Measurements from ENCODE around the gene GTF3C1.
"Not testable (repeated sequence)": the region's sequence is repeated elsewhere in the genome, so short reads cannot be mapped to it uniquely, and the experiment has no call there.

GTF3C1 gene

DNA sequence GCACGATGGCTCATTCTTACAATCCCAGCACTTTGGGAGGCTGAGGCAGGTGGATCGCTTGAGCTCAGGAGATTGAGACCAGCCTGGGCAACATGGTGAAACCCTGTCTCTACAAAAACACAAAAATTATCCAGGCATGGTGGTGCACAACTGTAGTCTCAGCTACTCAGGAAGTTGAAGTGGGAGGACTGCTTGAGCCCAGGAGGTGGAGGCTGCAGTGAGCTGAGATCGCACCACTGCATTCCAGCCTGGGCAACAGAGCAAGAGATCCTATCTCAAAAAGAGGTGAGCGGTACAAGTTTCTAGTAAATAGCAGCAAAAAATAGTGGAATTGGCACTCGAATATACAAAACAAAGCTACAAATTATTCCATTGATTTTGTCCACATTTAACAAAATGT lies 116.5 kb downstream of the GTF3C1 start:
- H3K4me1 ChIP-seq (ENCODE audit: control insufficient read depth, insufficient read depth, low read length, poor library complexity, severe bottlenecking) = peaks cover 18% of the 10 kb centered on the region
- WGBS, 2 experiments (ENCODE audit: insufficient coverage in 2 of 2) = 87 to 93% methylated on average over 2 to 4 of the region's 5 CpGs
- not testable (repeated sequence) for H3K9me3 ChIP-seq (ENCODE audit: control insufficient read depth, low read length); H3K27ac ChIP-seq (ENCODE audit: low read depth, low read length, severe bottlenecking); H3K36me3 ChIP-seq (ENCODE audit: control insufficient read depth, insufficient read depth, low read length); H3K4me3 ChIP-seq (ENCODE audit: extremely low read depth, insufficient read depth, low read length, poor library complexity, severe bottlenecking)

DNA sequence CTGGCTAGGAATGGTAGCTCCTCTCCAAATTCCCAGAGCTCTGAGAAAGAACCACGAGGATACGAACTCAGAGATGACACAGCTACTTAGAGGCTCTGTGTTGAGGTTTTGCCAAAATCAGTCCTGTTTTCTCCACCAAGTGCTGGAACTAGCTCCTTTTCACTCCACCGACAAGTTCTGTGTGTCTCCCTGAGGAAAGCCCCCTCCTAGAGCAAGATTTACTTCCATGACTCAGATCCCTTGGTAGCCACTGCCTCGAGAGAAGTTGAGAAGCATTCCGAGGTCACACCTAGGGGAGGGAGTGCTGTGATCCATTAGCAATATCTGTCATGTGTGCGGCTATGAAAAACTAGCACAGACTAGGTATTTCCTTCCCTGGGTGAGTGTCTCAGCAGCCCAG lies 117.2 kb downstream of the GTF3C1 start:
- Histone ChIP-seq H3K4me1 (ENCODE audit: control insufficient read depth, insufficient read depth, low read length, poor library complexity, severe bottlenecking) (peaks cover 18% of the 10 kb centered on the region), H3K9me3 (ENCODE audit: control insufficient read depth, low read length) (no peaks in the 10 kb centered on the region), H3K4me3 (ENCODE audit: extremely low read depth, insufficient read depth, low read length, poor library complexity, severe bottlenecking) (no peak overlapping the region), H3K27ac (ENCODE audit: low read depth, low read length, severe bottlenecking) (no peak overlapping the region), H3K36me3 (ENCODE audit: control insufficient read depth, insufficient read depth, low read length) (no peaks in the 10 kb centered on the region)
- 73 to 78% methylated on average over 3 to 5 of the region's 6 CpGs for WGBS, 2 experiments (ENCODE audit: insufficient coverage in 2 of 2)

DNA sequence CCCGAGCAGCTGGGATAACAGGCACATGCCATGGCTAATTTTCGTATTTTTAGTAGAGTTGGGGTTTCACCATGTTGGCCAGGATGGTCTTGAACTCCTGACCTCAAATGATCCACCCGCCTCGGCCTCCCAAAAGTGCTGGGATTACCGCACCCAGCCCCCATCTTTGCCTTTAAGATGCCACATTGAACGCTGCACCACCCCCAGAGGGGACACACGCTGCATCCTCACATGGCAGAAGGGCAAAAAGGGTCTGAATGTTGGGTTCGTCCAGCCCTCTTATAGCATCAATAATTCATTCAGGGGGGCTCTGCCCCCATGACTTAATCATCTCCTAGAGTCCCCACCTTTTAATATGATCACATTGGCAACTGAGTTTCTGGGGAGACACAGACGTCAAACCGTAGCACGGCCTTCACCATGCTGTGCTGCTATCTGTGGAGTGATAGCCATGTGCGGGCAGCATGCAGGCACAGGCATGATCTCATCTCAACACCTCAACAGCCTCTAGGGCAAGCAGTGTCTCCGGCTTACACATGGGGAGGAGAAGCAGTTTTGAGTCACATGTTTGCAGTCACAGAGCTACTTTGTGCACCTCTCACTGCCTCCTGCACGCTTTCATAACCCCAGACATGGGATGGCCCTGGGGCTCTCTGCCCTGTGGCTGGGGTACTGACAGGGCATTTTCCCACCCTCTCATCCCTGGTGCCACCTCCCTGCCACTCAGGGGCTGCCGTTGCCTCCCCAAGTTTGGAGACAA lies 117.8 kb downstream of the GTF3C1 start:
- Histone ChIP-seq H3K27ac (ENCODE audit: low read depth, low read length, severe bottlenecking) (no peak overlapping the region), H3K4me3 (ENCODE audit: extremely low read depth, insufficient read depth, low read length, poor library complexity, severe bottlenecking) (no peak overlapping the region)
- WGBS, 2 experiments (ENCODE audit: insufficient coverage in 2 of 2) = 84 to 88% methylated on average over 12 to 15 of the region's 15 CpGs

DNA sequence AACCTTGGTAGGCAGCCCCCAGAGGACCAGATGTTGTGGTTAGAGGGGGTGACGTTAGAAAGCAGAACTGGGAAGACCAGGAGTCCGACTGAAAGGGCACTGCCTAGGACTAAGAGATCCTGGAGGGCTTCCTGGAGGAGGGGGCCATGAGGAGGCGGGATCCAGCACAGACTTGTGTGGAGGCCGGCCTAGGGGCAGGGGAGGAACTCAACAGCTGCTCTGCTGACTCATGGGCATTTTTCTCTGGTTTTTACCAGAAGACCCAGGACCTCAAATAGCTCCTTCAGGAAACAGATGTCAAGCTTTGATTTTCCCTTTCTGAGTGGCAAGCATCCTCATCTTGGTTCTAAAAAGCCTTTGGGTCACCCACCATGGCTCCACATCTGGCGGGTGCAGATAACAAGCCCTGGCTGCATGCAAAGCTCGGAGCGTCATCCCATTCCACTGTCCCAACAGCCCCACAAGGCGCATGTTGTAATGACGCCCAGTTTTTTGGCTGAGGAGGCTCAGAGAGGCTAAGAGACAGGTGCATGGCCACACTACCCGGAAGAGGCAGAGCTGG lies 118.7 kb downstream of the GTF3C1 start:
- H3K4me1 ChIP-seq (ENCODE audit: control insufficient read depth, insufficient read depth, low read length, poor library complexity, severe bottlenecking) = peaks cover 18% of the 10 kb centered on the region
- no peak overlapping the region for H3K27ac ChIP-seq (ENCODE audit: low read depth, low read length, severe bottlenecking)
- H3K4me3 ChIP-seq (ENCODE audit: extremely low read depth, insufficient read depth, low read length, poor library complexity, severe bottlenecking) = no peak overlapping the region
- H3K9me3 ChIP-seq (ENCODE audit: control insufficient read depth, low read length) = no peaks in the 10 kb centered on the region
- 91 to 94% methylated on average over 6 to 10 of the region's 10 CpGs for WGBS, 2 experiments (ENCODE audit: insufficient coverage in 2 of 2)
- H3K36me3 ChIP-seq (ENCODE audit: control insufficient read depth, insufficient read depth, low read length) = no peaks in the 10 kb centered on the region

More for the DNA sequence above, 117.8 kb downstream of the GTF3C1 start:
- Histone ChIP-seq H3K4me1 (ENCODE audit: control insufficient read depth, insufficient read depth, low read length, poor library complexity, severe bottlenecking) (peaks cover 18% of the 10 kb centered on the region), H3K36me3 (ENCODE audit: control insufficient read depth, insufficient read depth, low read length) (no peaks in the 10 kb centered on the region), H3K9me3 (ENCODE audit: control insufficient read depth, low read length) (no peaks in the 10 kb centered on the region)

DNA sequence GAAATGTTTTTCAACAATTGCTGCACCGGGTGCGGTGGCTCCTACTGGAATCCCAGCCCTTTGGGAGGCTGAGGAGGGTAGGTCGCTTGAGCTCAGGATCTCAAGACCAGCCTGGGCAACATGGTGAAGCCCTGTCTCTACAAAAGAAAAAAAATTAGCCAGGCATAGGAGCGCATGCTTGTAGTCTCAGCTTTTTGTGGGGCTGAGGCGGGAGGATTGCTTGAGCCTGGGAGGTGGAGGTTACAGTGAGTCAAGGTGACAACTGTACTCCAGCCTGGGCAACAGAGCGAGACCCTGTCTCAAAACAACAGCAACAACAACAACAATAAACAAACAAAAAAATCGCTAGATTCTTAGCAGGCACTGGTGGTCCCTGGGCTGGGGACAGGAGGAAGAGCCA lies 119.2 kb downstream of the GTF3C1 start:
- Histone ChIP-seq H3K36me3 (ENCODE audit: control insufficient read depth, insufficient read depth, low read length) (no peaks in the 10 kb centered on the region), H3K4me3 (ENCODE audit: extremely low read depth, insufficient read depth, low read length, poor library complexity, severe bottlenecking) (no peak overlapping the region), H3K4me1 (ENCODE audit: control insufficient read depth, insufficient read depth, low read length, poor library complexity, severe bottlenecking) (peaks cover 18% of the 10 kb centered on the region), H3K27ac (ENCODE audit: low read depth, low read length, severe bottlenecking) (no peak overlapping the region), H3K9me3 (ENCODE audit: control insufficient read depth, low read length) (no peaks in the 10 kb centered on the region)
- WGBS, 2 experiments (ENCODE audit: insufficient coverage in 2 of 2) = 83 to 89% methylated on average over 3 to 4 of the region's 7 CpGs

DNA sequence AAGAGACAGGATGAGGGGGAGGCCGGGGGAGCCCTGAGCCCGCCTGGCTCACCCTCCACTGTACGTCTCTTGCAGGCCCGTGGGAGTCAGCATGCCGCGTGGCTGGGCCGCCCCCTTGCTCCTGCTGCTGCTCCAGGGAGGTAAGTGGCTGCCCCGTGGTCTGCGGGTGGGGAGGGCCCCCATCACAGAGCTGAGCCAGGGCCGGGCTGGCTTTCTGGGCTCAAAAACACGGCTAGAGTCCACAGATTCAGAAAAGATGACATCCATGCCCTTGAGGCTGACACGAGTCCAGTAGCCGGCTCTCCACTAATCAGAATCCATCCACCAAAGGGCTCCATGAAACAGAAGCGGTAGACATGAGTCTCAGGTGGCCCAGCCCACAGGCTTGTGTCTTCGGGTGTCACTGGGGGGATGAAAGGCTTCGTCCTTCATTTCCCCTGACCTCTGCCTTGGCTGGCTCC lies 119.7 kb downstream of the GTF3C1 start:
- Histone ChIP-seq H3K9me3 (ENCODE audit: control insufficient read depth, low read length) (no peaks in the 10 kb centered on the region), H3K4me3 (ENCODE audit: extremely low read depth, insufficient read depth, low read length, poor library complexity, severe bottlenecking) (no peak overlapping the region), H3K27ac (ENCODE audit: low read depth, low read length, severe bottlenecking) (no peak overlapping the region), H3K36me3 (ENCODE audit: control insufficient read depth, insufficient read depth, low read length) (no peaks in the 10 kb centered on the region), H3K4me1 (ENCODE audit: control insufficient read depth, insufficient read depth, low read length, poor library complexity, severe bottlenecking) (peaks cover 18% of the 10 kb centered on the region)
- WGBS, 2 experiments (ENCODE audit: insufficient coverage in 2 of 2) = 93 to 95% methylated on average over 15 to 16 of the region's 16 CpGs

DNA sequence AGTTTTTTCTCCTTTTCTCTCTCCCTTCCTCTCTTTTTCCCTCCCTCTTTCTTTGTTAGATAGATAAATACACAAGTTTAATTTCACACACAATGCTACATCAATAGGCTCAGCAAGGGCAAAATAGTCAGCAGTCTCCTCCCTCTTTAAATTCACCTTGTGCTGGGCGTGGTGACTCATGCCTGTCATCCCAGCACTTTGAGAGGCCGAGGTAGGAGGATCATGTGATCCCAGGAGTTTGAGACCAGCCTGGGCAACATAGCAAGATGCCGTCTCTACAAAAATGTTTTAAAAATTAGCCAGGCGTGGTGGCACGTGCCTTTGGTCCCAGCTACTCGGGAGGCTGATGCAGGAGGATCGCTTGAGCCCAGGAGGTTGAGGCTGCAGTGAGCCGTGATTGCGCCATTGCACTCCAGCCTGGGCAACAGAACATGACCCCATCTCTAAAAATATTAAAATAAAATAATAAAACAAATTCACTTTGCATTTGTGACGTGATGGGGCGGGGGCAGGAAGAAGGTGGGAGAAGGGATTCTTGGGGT lies 120.3 kb downstream of the GTF3C1 start:
- Histone ChIP-seq H3K27ac (ENCODE audit: low read depth, low read length, severe bottlenecking) (no peak overlapping the region), H3K9me3 (ENCODE audit: control insufficient read depth, low read length) (no peaks in the 10 kb centered on the region), H3K4me1 (ENCODE audit: control insufficient read depth, insufficient read depth, low read length, poor library complexity, severe bottlenecking) (peaks cover 18% of the 10 kb centered on the region), H3K4me3 (ENCODE audit: extremely low read depth, insufficient read depth, low read length, poor library complexity, severe bottlenecking) (no peak overlapping the region), H3K36me3 (ENCODE audit: control insufficient read depth, insufficient read depth, low read length) (no peaks in the 10 kb centered on the region)
- 89 to 96% methylated on average over 8 to 9 of the region's 11 CpGs for WGBS, 2 experiments (ENCODE audit: insufficient coverage in 2 of 2)

DNA sequence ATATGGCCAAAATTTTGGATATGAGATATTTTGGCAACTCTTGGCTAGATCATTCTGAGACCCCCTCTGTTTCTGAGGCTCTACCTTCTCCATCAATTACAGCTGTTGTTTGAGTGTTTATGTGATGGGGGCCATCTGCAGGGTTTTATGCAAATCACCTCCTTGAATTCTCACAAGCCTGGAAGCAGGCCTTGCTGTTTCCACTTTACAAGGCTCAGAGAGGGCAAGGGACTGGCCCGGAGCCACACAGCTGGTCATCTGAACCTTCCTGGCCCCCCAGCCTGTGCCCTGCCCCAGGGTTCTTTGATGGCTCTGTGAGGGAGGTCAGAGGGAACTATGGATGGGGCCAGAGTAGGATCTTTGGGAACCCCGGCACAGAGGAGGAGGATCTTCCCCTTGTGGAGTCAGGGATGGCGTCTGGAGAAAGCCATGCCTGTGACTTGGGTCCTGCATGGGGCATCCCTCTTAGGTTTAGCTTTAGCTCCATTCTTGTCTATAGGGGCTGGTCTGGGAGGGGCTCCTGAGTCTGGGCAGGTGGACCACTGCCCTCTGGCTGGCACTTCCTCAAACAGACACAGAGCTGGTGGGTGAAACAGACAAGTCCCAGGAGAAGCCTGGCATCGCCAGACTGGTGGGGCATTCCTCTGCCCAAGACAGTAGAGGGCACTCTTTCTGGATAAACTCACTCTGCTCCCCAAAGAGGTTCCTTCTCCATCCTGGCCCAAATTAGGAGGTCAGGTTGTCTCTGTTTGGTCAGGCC lies 121.5 kb downstream of the GTF3C1 start:
- Histone ChIP-seq H3K9me3 (ENCODE audit: control insufficient read depth, low read length) (no peaks in the 10 kb centered on the region), H3K4me1 (ENCODE audit: control insufficient read depth, insufficient read depth, low read length, poor library complexity, severe bottlenecking) (peaks cover 13% of the 10 kb centered on the region), H3K36me3 (ENCODE audit: control insufficient read depth, insufficient read depth, low read length) (no peaks in the 10 kb centered on the region), H3K4me3 (ENCODE audit: extremely low read depth, insufficient read depth, low read length, poor library complexity, severe bottlenecking) (no peak overlapping the region), H3K27ac (ENCODE audit: low read depth, low read length, severe bottlenecking) (no peak overlapping the region)
- WGBS, 2 experiments (ENCODE audit: insufficient coverage in 2 of 2) = 89% methylated on average over 3 of the region's 4 CpGs

DNA sequence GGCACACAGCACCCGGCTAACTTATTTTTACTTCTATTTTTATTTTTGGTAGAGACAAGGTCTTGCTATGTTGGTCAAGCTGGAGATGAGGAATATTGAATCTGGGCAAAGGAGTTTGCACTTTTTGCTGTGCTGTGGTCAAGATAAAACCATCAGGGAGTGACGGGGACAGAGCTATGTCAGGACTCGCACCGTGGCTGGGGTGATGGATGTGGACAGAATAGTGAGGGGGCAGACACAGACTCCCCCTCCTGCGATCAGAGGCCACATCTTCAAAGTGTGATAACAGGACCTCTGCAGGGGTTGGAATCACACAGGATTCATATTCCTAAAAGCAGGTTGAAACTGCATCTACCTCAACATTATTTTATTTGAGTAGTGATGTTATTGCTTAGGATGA lies 122.2 kb downstream of the GTF3C1 start:
- Histone ChIP-seq H3K27ac (ENCODE audit: low read depth, low read length, severe bottlenecking) (no peak overlapping the region), H3K36me3 (ENCODE audit: control insufficient read depth, insufficient read depth, low read length) (no peaks in the 10 kb centered on the region), H3K4me1 (ENCODE audit: control insufficient read depth, insufficient read depth, low read length, poor library complexity, severe bottlenecking) (peaks cover 7% of the 10 kb centered on the region), H3K9me3 (ENCODE audit: control insufficient read depth, low read length) (no peaks in the 10 kb centered on the region), H3K4me3 (ENCODE audit: extremely low read depth, insufficient read depth, low read length, poor library complexity, severe bottlenecking) (no peak overlapping the region)
- 87 to 93% methylated on average over 3 of the region's 5 CpGs for WGBS, 2 experiments (ENCODE audit: insufficient coverage in 2 of 2)

DNA sequence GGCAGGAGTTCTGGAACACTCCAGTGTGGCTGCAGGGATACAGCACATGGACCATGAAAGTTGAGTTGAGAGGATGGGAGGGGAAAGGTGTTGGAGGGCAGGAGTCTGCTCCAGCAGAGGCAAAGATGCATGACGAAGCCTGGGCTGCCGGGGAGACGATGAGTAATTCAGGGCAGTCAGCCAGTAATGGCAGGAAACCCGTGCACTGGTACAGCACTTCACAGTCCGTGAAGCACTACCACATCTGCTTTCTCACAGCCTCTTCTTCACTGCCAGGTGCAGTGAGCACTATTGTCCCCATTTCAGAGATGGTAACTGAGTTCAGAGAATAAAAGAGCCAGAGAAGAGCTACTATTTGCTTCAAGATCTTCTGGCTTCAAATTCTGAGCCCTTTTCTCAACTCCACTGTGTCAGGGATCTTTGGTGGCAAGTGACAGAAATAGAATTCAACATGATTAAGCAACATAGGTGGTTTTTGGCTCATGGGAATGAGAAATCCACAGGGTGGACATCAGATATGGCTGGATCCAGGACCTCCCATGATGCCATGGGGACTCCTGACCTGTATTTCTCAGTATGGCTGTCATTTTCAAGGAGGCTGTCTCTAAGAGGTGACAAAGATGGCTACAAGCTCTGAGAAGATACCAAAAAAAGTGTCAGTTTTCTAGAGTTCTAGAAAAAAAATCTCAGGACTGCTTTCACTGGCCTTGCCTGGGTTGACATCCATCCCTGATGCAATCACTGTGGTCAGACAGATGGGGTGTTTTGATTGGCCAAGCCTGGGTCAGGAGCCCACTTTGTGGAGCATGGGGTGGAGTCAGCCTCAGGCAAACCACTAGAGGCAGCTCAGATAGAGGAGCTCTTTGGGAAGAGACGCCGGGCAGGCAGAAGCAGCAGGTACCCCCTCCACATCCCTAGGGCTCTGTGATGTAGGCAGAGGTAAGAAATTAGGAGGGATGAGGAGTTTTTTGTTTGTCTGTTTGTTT lies 123.0 kb downstream of the GTF3C1 start:
- Histone ChIP-seq H3K4me3 (ENCODE audit: extremely low read depth, insufficient read depth, low read length, poor library complexity, severe bottlenecking) (no peak overlapping the region), H3K36me3 (ENCODE audit: control insufficient read depth, insufficient read depth, low read length) (no peaks in the 10 kb centered on the region), H3K27ac (ENCODE audit: low read depth, low read length, severe bottlenecking) (no peak overlapping the region), H3K4me1 (ENCODE audit: control insufficient read depth, insufficient read depth, low read length, poor library complexity, severe bottlenecking) (no peaks in the 10 kb centered on the region), H3K9me3 (ENCODE audit: control insufficient read depth, low read length) (no peaks in the 10 kb centered on the region)
- WGBS, 2 experiments (ENCODE audit: insufficient coverage in 2 of 2) = 50 to 72% methylated on average over 3 to 5 of the region's 7 CpGs

Data from mesodermal cell (in vitro differentiated cells).